ENCODE measurements around the gene CYP4F12.

CYP4F12 gene

GRCh38 chr19:15651791-15652190 lies 21.1 kb upstream of the CYP4F12 start:
- Histone ChIP-seq H2BK5ac (ENCODE audit: low read length) (no peak overlapping the region), H2BK12ac (ENCODE audit: low read length) (no peak overlapping the region), H4K91ac (ENCODE audit: low read depth, low read length, poor library complexity) (no peak overlapping the region), H4K8ac (ENCODE audit: low read depth, low read length) (no peak overlapping the region), H3K23ac (ENCODE audit: low read depth, low read length, poor library complexity) (no peak overlapping the region), H2BK15ac (ENCODE audit: low read length) (no peak overlapping the region), H3K4ac (ENCODE audit: low read length) (no peak overlapping the region), H3K14ac (ENCODE audit: low read length) (no peak overlapping the region), H3K4me2 (ENCODE audit: insufficient read depth, low read length, poor library complexity, severe bottlenecking) (no peak overlapping the region), H3K79me1 (ENCODE audit: low read depth, low read length) (no peaks in the 10 kb centered on the region), H3K9me3 (replicated peaks in 1 of 2; ENCODE audit: control insufficient read depth in 2 of 2, insufficient read depth in 1 of 2, low read depth in 1 of 2, low read length in 2 of 2) (peaks cover 0 to 25% of the 10 kb centered on the region in 2 donors), H2BK120ac (ENCODE audit: low read depth, low read length) (no peak overlapping the region), H3K27ac (replicated peaks; ENCODE audit: low read length) (no peak overlapping the region), H2AK5ac (ENCODE audit: low read depth, low read length) (no peak overlapping the region), H3K4me3 (ENCODE audit: low read length in 2 of 2) (no peak overlapping the region), H3K4me1 (ENCODE audit: control insufficient read depth in 2 of 2, insufficient read depth in 1 of 2, low read depth in 1 of 2, low read length in 2 of 2) (no peaks in the 10 kb centered on the region), H2AFZ (ENCODE audit: low read length) (no peak overlapping the region), H3K18ac (ENCODE audit: low read length) (no peak overlapping the region), H3K27me3 (ENCODE audit: control insufficient read depth in 3 of 3, insufficient read depth in 3 of 3, low read depth in 1 of 3, low read length in 3 of 3) (no peaks in the 10 kb centered on the region), H3K36me3 (replicated peaks in 1 of 2; ENCODE audit: control insufficient read depth in 2 of 2, insufficient read depth in 2 of 2, low read length in 2 of 2) (no peaks in the 10 kb centered on the region), H3K9ac (ENCODE audit: low read depth, low read length, poor library complexity) (no peak overlapping the region)
- WGBS, 2 donors (ENCODE audit: extremely low coverage in 2 of 2, insufficient read length in 2 of 2, insufficient replicate concordance in 1 of 2), result no CpG with 5 or more reads among the region's 3 CpGs
- no peak for DNase-seq (ENCODE audit: low spot score)

GRCh38 chr19:15652559-15653278 lies 20.2 kb upstream of the CYP4F12 start:
- no peak overlapping the region for H3K23ac ChIP-seq (ENCODE audit: low read depth, low read length, poor library complexity)
- H3K27ac ChIP-seq (replicated peaks; ENCODE audit: low read length), result no peak overlapping the region
- H3K9me3 ChIP-seq (replicated peaks in 1 of 2; ENCODE audit: control insufficient read depth in 2 of 2, insufficient read depth in 1 of 2, low read depth in 1 of 2, low read length in 2 of 2), result peaks cover 0 to 21% of the 10 kb centered on the region in 2 donors
- no peak for DNase-seq (ENCODE audit: low spot score)
- H2BK5ac ChIP-seq (ENCODE audit: low read length), result no peak overlapping the region
- whole genome bisulfite sequencing, 2 donors (ENCODE audit: extremely low coverage in 2 of 2, insufficient read length in 2 of 2, insufficient replicate concordance in 1 of 2), result no CpG with 5 or more reads among the region's 8 CpGs
- H3K4ac ChIP-seq (ENCODE audit: low read length), result no peak overlapping the region
- H3K4me2 ChIP-seq (ENCODE audit: insufficient read depth, low read length, poor library complexity, severe bottlenecking), result no peak overlapping the region
- H2AFZ ChIP-seq (ENCODE audit: low read length), result no peak overlapping the region
- no peaks in the 10 kb centered on the region for H3K79me1 ChIP-seq (ENCODE audit: low read depth, low read length)
- no peak overlapping the region for H3K18ac ChIP-seq (ENCODE audit: low read length)
- H2BK120ac ChIP-seq (ENCODE audit: low read depth, low read length), result no peak overlapping the region
- H3K9ac ChIP-seq (ENCODE audit: low read depth, low read length, poor library complexity), result no peak overlapping the region
- no peak overlapping the region for H3K4me3 ChIP-seq (ENCODE audit: low read length in 2 of 2)
- H3K36me3 ChIP-seq (replicated peaks in 1 of 2; ENCODE audit: control insufficient read depth in 2 of 2, insufficient read depth in 2 of 2, low read length in 2 of 2), result no peaks in the 10 kb centered on the region
- no peaks in the 10 kb centered on the region for H3K4me1 ChIP-seq (ENCODE audit: control insufficient read depth in 2 of 2, insufficient read depth in 1 of 2, low read depth in 1 of 2, low read length in 2 of 2)
- H2AK5ac ChIP-seq (ENCODE audit: low read depth, low read length), result no peak overlapping the region
- no peak overlapping the region for H3K14ac ChIP-seq (ENCODE audit: low read length)
- no peak overlapping the region for H4K91ac ChIP-seq (ENCODE audit: low read depth, low read length, poor library complexity)
- no peak overlapping the region for H2BK15ac ChIP-seq (ENCODE audit: low read length)
- no peak overlapping the region for H2BK12ac ChIP-seq (ENCODE audit: low read length)
- no peak overlapping the region for H4K8ac ChIP-seq (ENCODE audit: low read depth, low read length)
- no peaks in the 10 kb centered on the region for H3K27me3 ChIP-seq (ENCODE audit: control insufficient read depth in 3 of 3, insufficient read depth in 3 of 3, low read depth in 1 of 3, low read length in 3 of 3)

GRCh38 chr19:15656467-15656866 lies 16.4 kb upstream of the CYP4F12 start:
- Histone ChIP-seq H2AFZ (ENCODE audit: low read length) (no peak overlapping the region), H3K9me3 (replicated peaks in 1 of 2; ENCODE audit: control insufficient read depth in 2 of 2, insufficient read depth in 1 of 2, low read depth in 1 of 2, low read length in 2 of 2) (peaks cover 0 to 17% of the 10 kb centered on the region in 2 donors), H3K27me3 (ENCODE audit: control insufficient read depth in 3 of 3, insufficient read depth in 3 of 3, low read depth in 1 of 3, low read length in 3 of 3) (no peaks in the 10 kb centered on the region), H3K23ac (ENCODE audit: low read depth, low read length, poor library complexity) (no peak overlapping the region), H3K14ac (ENCODE audit: low read length) (no peak overlapping the region), H2BK5ac (ENCODE audit: low read length) (no peak overlapping the region), H3K79me1 (ENCODE audit: low read depth, low read length) (no peaks in the 10 kb centered on the region), H3K27ac (replicated peaks; ENCODE audit: low read length) (no peak overlapping the region), H3K4me2 (ENCODE audit: insufficient read depth, low read length, poor library complexity, severe bottlenecking) (no peak overlapping the region), H3K4me1 (ENCODE audit: control insufficient read depth in 2 of 2, insufficient read depth in 1 of 2, low read depth in 1 of 2, low read length in 2 of 2) (no peaks in the 10 kb centered on the region), H4K91ac (ENCODE audit: low read depth, low read length, poor library complexity) (no peak overlapping the region), H2AK5ac (ENCODE audit: low read depth, low read length) (no peak overlapping the region), H3K4me3 (ENCODE audit: low read length in 2 of 2) (no peak overlapping the region), H2BK15ac (ENCODE audit: low read length) (no peak overlapping the region), H3K18ac (ENCODE audit: low read length) (no peak overlapping the region), H2BK120ac (ENCODE audit: low read depth, low read length) (no peak overlapping the region), H3K9ac (ENCODE audit: low read depth, low read length, poor library complexity) (no peak overlapping the region), H2BK12ac (ENCODE audit: low read length) (no peak overlapping the region), H3K4ac (ENCODE audit: low read length) (no peak overlapping the region), H3K36me3 (replicated peaks in 1 of 2; ENCODE audit: control insufficient read depth in 2 of 2, insufficient read depth in 2 of 2, low read length in 2 of 2) (no peaks in the 10 kb centered on the region), H4K8ac (ENCODE audit: low read depth, low read length) (no peak overlapping the region)
- no peak for DNase-seq (ENCODE audit: low spot score)

- Histone ChIP-seq H3K4me1 (ENCODE audit: control insufficient read depth in 2 of 2, insufficient read depth in 1 of 2, low read depth in 1 of 2, low read length in 2 of 2) (no peaks in the 10 kb centered on the region), H3K27me3 (ENCODE audit: control insufficient read depth in 3 of 3, insufficient read depth in 3 of 3, low read depth in 1 of 3, low read length in 3 of 3) (no peaks in the 10 kb centered on the region)
- no peak for DNase-seq (ENCODE audit: low spot score)
Observed at GRCh38 chr19:15663247-15663646, 9.6 kb upstream of the CYP4F12 start.

More at GRCh38 chr19:15663247-15663646, 9.6 kb upstream of the CYP4F12 start:
- Histone ChIP-seq H3K36me3 (replicated peaks in 1 of 2; ENCODE audit: control insufficient read depth in 2 of 2, insufficient read depth in 2 of 2, low read length in 2 of 2) (peaks cover 0 to 1% of the 10 kb centered on the region in 2 donors), H3K14ac (ENCODE audit: low read length) (no peak overlapping the region), H3K4me3 (ENCODE audit: low read length in 2 of 2) (no peak overlapping the region), H3K4ac (ENCODE audit: low read length) (no peak overlapping the region), H3K9ac (ENCODE audit: low read depth, low read length, poor library complexity) (no peak overlapping the region), H2BK120ac (ENCODE audit: low read depth, low read length) (no peak overlapping the region), H3K18ac (ENCODE audit: low read length) (no peak overlapping the region), H2BK12ac (ENCODE audit: low read length) (no peak overlapping the region), H3K27ac (replicated peaks; ENCODE audit: low read length) (no peak overlapping the region), H3K23ac (ENCODE audit: low read depth, low read length, poor library complexity) (no peak overlapping the region), H2BK5ac (ENCODE audit: low read length) (no peak overlapping the region), H2AK5ac (ENCODE audit: low read depth, low read length) (no peak overlapping the region), H2BK15ac (ENCODE audit: low read length) (no peak overlapping the region), H3K4me2 (ENCODE audit: insufficient read depth, low read length, poor library complexity, severe bottlenecking) (no peak overlapping the region), H3K79me1 (ENCODE audit: low read depth, low read length) (no peaks in the 10 kb centered on the region), H3K9me3 (replicated peaks in 1 of 2; ENCODE audit: control insufficient read depth in 2 of 2, insufficient read depth in 1 of 2, low read depth in 1 of 2, low read length in 2 of 2) (peaks cover 0 to 23% of the 10 kb centered on the region in 2 donors), H4K8ac (ENCODE audit: low read depth, low read length) (no peak overlapping the region), H2AFZ (ENCODE audit: low read length) (no peak overlapping the region), H4K91ac (ENCODE audit: low read depth, low read length, poor library complexity) (no peak overlapping the region)
- WGBS, 2 donors (ENCODE audit: extremely low coverage in 2 of 2, insufficient read length in 2 of 2, insufficient replicate concordance in 1 of 2), result no CpG with 5 or more reads among the region's 4 CpGs
